Measurements from ENCODE around the gene MLLT6. TPM values are rescaled to one million over a fixed set of nuclear protein-coding genes. Genes with fewer than 3 reads are reported as not detected.

MLLT6 gene
- total and polyA plus RNA-seq, 2 of the 13 experiments (the other 11 are each of a cell fraction or from before 2014, with no cell fraction given): 50.7 to 69.5 TPM

DNA sequence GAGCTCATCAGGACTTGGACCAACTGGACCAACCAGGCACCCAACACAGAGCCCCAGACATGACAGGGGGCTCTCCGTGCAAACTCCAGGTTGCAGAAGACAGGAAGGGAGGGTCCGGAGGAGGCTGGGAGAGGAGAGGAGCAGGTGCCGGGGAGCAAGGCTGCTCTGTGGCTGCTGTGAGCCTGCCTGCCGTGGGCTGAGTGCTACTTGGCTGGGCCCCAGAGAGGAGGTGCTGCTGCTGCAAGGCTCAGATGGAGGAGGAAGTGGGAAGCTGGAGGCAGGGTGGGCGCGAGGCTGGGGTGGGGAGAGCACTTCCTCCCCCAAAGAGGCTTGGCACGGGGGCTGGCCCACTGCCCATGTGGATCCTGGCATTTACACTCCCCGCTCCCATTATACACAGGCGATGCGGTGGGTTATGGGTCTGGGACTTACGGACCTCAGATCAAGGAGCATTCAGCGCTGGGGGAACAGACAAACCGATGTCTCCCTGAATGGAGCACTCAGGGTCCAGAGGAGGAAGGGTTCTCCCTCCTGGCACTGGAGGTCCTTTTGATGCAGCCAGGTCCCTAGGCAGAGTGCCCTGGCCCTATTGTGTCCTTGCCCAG is 46.2 kb upstream of the MLLT6 start (continued):
- TF ChIP-seq RBFOX2 (IDR thresholded peaks at IDR 0.05; ENCODE audit: low read depth, low read length): peak; percentile 32; the same call in 1 of the 2 replicates
- no peak for TF ChIP-seq ZNF607 (CRISPR knock-in tag; IDR thresholded peaks at IDR 0.05; ENCODE audit: borderline replicate concordance)
- TF ChIP-seq SP4 (CRISPR knock-in tag; IDR thresholded peaks at IDR 0.05): no peak
- no peak for TF ChIP-seq ZNF790 (CRISPR knock-in tag; IDR thresholded peaks at IDR 0.05; ENCODE audit: borderline replicate concordance)
- no peak for TF ChIP-seq SIX4 (CRISPR knock-in tag; IDR thresholded peaks at IDR 0.05)
- TF ChIP-seq, protein P1, sequence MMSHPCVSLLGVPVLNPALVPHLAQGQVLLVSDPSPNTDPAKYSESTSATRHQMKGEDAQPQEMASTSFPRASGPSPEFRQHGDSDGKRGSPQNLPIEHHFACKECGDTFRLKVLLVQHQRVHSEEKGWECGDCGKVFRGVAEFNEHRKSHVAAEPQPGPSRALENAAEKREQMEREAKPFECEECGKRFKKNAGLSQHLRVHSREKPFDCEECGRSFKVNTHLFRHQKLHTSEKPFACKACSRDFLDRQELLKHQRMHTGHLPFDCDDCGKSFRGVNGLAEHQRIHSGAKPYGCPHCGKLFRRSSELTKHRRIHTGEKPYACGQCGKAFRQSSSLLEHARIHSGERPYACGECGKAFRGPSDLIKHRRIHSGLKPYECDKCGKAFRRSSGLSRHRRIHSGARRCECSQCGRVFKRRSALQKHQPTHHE (CRISPR knock-in tag; IDR thresholded peaks at IDR 0.05; ENCODE audit: borderline replicate concordance): 0 out of 2 replicates have a peak, but pooled peaks have one; percentile 19
- no peak for TF ChIP-seq ZSCAN12 (CRISPR knock-in tag; IDR thresholded peaks at IDR 0.05)
- no peak for TF ChIP-seq HNRNPUL1 (IDR thresholded peaks at IDR 0.05; ENCODE audit: low read depth, low read length)
- TF ChIP-seq, protein P2, sequence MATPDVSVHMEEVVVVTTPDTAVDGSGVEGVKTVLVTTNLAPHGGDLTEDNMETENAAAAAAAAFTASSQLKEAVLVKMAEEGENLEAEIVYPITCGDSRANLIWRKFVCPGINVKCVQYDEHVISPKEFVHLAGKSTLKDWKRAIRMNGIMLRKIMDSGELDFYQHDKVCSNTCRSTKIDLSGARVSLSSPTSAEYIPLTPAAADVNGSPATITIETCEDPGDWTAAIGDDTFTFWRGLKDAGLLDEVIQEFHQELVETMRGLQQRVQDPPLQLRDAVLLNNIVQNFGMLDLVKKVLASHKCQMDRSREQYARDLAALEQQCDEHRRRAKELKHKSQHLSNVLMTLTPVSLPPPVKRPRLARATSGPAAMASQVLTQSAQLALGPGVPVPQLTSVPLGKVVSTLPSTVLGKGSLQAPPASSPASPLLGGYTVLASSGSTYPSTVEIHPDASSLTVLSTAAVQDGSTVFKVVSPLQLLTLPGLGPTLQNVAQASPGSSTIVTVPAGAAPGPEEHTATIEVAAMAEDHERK (CRISPR knock-in tag; IDR thresholded peaks at IDR 0.05; ENCODE audit: low read depth): no peak
- TF ChIP-seq GABPB1 (CRISPR knock-in tag; IDR thresholded peaks at IDR 0.05): no peak; the same call in 1 of the 2 replicates
- TF ChIP-seq PHF20 (CRISPR knock-in tag; IDR thresholded peaks at IDR 0.05): no peak
- no peak for TF ChIP-seq YEATS4 (CRISPR knock-in tag; IDR thresholded peaks at IDR 0.05; ENCODE audit: borderline replicate concordance)
- no peak for TF ChIP-seq ARNT2 (CRISPR knock-in tag; IDR thresholded peaks at IDR 0.05; ENCODE audit: low read depth)
- TF ChIP-seq SNRNP70 (IDR thresholded peaks at IDR 0.05; ENCODE audit: low read depth, low read length): no peak
- TF ChIP-seq, protein P3, sequence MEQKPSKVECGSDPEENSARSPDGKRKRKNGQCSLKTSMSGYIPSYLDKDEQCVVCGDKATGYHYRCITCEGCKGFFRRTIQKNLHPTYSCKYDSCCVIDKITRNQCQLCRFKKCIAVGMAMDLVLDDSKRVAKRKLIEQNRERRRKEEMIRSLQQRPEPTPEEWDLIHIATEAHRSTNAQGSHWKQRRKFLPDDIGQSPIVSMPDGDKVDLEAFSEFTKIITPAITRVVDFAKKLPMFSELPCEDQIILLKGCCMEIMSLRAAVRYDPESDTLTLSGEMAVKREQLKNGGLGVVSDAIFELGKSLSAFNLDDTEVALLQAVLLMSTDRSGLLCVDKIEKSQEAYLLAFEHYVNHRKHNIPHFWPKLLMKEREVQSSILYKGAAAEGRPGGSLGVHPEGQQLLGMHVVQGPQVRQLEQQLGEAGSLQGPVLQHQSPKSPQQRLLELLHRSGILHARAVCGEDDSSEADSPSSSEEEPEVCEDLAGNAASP (CRISPR knock-in tag; IDR thresholded peaks at IDR 0.05; ENCODE audit: borderline replicate concordance): no peak
- TF ChIP-seq PCBP1 (IDR thresholded peaks at IDR 0.05; ENCODE audit: borderline replicate concordance, low read depth, low read length): no peak
- 0 out of 2 replicates have a peak, but pooled peaks have one; percentile 21 for TF ChIP-seq ZFY (CRISPR knock-in tag; IDR thresholded peaks at IDR 0.05)
- peak; percentile 31; the same call in 1 of the 2 replicates for TF ChIP-seq ZNF713 (CRISPR knock-in tag; IDR thresholded peaks at IDR 0.05)
- 0 out of 2 replicates have a peak, but pooled peaks have one; percentile 51 for TF ChIP-seq PAX8 (CRISPR knock-in tag; IDR thresholded peaks at IDR 0.05; ENCODE audit: borderline replicate concordance)
- TF ChIP-seq, protein P4, sequence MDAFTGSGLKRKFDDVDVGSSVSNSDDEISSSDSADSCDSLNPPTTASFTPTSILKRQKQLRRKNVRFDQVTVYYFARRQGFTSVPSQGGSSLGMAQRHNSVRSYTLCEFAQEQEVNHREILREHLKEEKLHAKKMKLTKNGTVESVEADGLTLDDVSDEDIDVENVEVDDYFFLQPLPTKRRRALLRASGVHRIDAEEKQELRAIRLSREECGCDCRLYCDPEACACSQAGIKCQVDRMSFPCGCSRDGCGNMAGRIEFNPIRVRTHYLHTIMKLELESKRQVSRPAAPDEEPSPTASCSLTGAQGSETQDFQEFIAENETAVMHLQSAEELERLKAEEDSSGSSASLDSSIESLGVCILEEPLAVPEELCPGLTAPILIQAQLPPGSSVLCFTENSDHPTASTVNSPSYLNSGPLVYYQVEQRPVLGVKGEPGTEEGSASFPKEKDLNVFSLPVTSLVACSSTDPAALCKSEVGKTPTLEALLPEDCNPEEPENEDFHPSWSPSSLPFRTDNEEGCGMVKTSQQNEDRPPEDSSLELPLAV (CRISPR knock-in tag; conservative IDR thresholded peaks at IDR 0.05; ENCODE audit: low read depth): no peak
- no peak for TF ChIP-seq ZNF556 (CRISPR knock-in tag; IDR thresholded peaks at IDR 0.05; ENCODE audit: borderline replicate concordance)
- peak; percentile 73; the same call in 1 of the 2 replicates for TF ChIP-seq ZSCAN29 (CRISPR knock-in tag; conservative IDR thresholded peaks at IDR 0.05)
- TF ChIP-seq NRL (CRISPR knock-in tag; IDR thresholded peaks at IDR 0.05; ENCODE audit: borderline replicate concordance): no peak; the same call in 1 of the 2 replicates
- TF ChIP-seq ZNF160 (CRISPR knock-in tag; IDR thresholded peaks at IDR 0.05): peak; percentile 47; the same call in 1 of the 2 replicates
- no peak for TF ChIP-seq ZNF232 (CRISPR knock-in tag; IDR thresholded peaks at IDR 0.05; ENCODE audit: borderline replicate concordance)

All from HepG2 (cell line).